ENCODE data around the gene STRADA. TPM values are rescaled to one million over a fixed set of nuclear protein-coding genes. Genes with fewer than 3 reads are reported as not detected.

Gene STRADA
- total and polyA plus RNA-seq, 10 of the 15 experiments (the other 5 are each of a cell fraction or from before 2014, with no cell fraction given) = 13.3 to 54.1 (median 44.0) TPM

GRCh38 chr17:63773272-63774140 lies 31.9 kb upstream of the STRADA start, which contains the start of gene CCDC47 (continued):
- TF ChIP-seq SMARCA5 (IDR thresholded peaks at IDR 0.05) (peak; percentile 94), FOXK2 (IDR thresholded peaks at IDR 0.05) (peak; percentile 82), EGR1 (IDR thresholded peaks at IDR 0.05; ENCODE audit: borderline replicate concordance in 1 of 2, low read depth in 2 of 2, low read length in 2 of 2) (peak; percentile 60 to 82), TBL1XR1 (IDR thresholded peaks at IDR 0.05; ENCODE audit: low read depth, low read length) (peak; percentile 0; the same call in 1 of the 2 replicates), GATAD2B (conservative IDR thresholded peaks at IDR 0.05; ENCODE audit: low read depth) (peak; percentile 78), ZBED1 (IDR thresholded peaks at IDR 0.05; ENCODE audit: borderline replicate concordance) (peak; percentile 63; the same call in 1 of the 2 replicates), BCL3 (IDR thresholded peaks at IDR 0.05; ENCODE audit: borderline replicate concordance, insufficient read depth, low read depth, low read length, poor library complexity, severe bottlenecking) (no peak), MYB (IDR thresholded peaks at IDR 0.05; ENCODE audit: borderline replicate concordance, low read depth, low read length) (no peak), NR2F1 (conservative IDR thresholded peaks at IDR 0.05) (peak; percentile 58), ZNF274 (IDR thresholded peaks at IDR 0.05; ENCODE audit: insufficient read depth, insufficient read length) (no peak), HDAC6 (IDR thresholded peaks at IDR 0.05; ENCODE audit: unreplicated experiment) (peak; percentile 40), MEF2B (IDR thresholded peaks at IDR 0.05; ENCODE audit: partially characterized antibody, poor library complexity, severe bottlenecking) (no peak), RAD21 (IDR thresholded peaks at IDR 0.05; ENCODE audit: insufficient read depth, low read depth, low read length) (no peak), SUPT20H (IDR thresholded peaks at IDR 0.05; ENCODE audit: borderline replicate concordance, control insufficient read depth, low read depth, low read length) (no peak), BHLHE40 (IDR thresholded peaks at IDR 0.05; ENCODE audit: borderline replicate concordance in 1 of 2, low read depth in 2 of 2, low read length in 1 of 2) (peak; percentile 41 to 73; a peak in 3 of 4 replicates), PAX8 (IDR thresholded peaks at IDR 0.05) (no peak; the same call in 1 of the 2 replicates), RBBP5 (conservative IDR thresholded peaks at IDR 0.05) (no peak), EED (IDR thresholded peaks at IDR 0.05; ENCODE audit: low read depth) (peak; percentile 80), FOS (IDR thresholded peaks at IDR 0.05; ENCODE audit: borderline replicate concordance, extremely low read depth, insufficient read length) (no peak), TAF1 (IDR thresholded peaks at IDR 0.05; ENCODE audit: borderline replicate concordance, low read depth, low read length) (peak; percentile 77; the same call in 1 of the 2 replicates), ZZZ3 (IDR thresholded peaks at IDR 0.05; ENCODE audit: control insufficient read depth, insufficient read length, low read depth) (no peak)
- TF ChIP-seq, protein P1, sequence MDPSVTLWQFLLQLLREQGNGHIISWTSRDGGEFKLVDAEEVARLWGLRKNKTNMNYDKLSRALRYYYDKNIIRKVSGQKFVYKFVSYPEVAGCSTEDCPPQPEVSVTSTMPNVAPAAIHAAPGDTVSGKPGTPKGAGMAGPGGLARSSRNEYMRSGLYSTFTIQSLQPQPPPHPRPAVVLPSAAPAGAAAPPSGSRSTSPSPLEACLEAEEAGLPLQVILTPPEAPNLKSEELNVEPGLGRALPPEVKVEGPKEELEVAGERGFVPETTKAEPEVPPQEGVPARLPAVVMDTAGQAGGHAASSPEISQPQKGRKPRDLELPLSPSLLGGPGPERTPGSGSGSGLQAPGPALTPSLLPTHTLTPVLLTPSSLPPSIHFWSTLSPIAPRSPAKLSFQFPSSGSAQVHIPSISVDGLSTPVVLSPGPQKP (IDR thresholded peaks at IDR 0.05; ENCODE audit: low read depth, low read length) = peak; percentile 70; the same call in 1 of the 2 replicates
